ENCODE results near the gene COL1A1. TPM values are rescaled to one million over a fixed set of nuclear protein-coding genes. Genes with fewer than 3 reads are reported as not detected.

Gene COL1A1
- total and polyA plus RNA-seq, 4 donors, result 586 to 2,315 (median 1,292) TPM

GRCh38 chr17:50168319-50168718, 33.1 kb downstream of the COL1A1 start:
- Histone ChIP-seq H3K27ac (ENCODE audit: low read depth, low read length) (no peak overlapping the region), H3K36me3 (ENCODE audit: control insufficient read depth, insufficient read depth, low read length) (peaks cover 8% of the 10 kb centered on the region), H3K4me1 (ENCODE audit: control insufficient read depth, insufficient read depth, low read length) (peaks cover 10% of the 10 kb centered on the region), H3K27me3 (ENCODE audit: control insufficient read depth, insufficient read depth, low read length) (no peaks in the 10 kb centered on the region), H3K9me3 (ENCODE audit: control insufficient read depth, insufficient read depth, low read length) (no peaks in the 10 kb centered on the region), H3K4me3 (ENCODE audit: low read depth, low read length) (no peak overlapping the region)
- WGBS (ENCODE audit: insufficient coverage), result 76% methylated on average over 12 of the region's 13 CpGs
- no peak for DNase-seq (ENCODE audit: low read depth in 4 of 6, low spot score in 6 of 6)

- Histone ChIP-seq H3K36me3 (ENCODE audit: control insufficient read depth, insufficient read depth, low read length) (peaks cover 8% of the 10 kb centered on the region), H3K9me3 (ENCODE audit: control insufficient read depth, insufficient read depth, low read length) (no peaks in the 10 kb centered on the region), H3K4me3 (ENCODE audit: low read depth, low read length) (no peak overlapping the region), H3K27ac (ENCODE audit: low read depth, low read length) (no peak overlapping the region), H3K4me1 (ENCODE audit: control insufficient read depth, insufficient read depth, low read length) (peaks cover 8% of the 10 kb centered on the region), H3K27me3 (ENCODE audit: control insufficient read depth, insufficient read depth, low read length) (no peaks in the 10 kb centered on the region)
- no peak for DNase-seq (ENCODE audit: low read depth in 4 of 6, low spot score in 6 of 6)
- WGBS (ENCODE audit: insufficient coverage), result 79% methylated on average over 18 of the region's 19 CpGs
These were observed 34.1 kb downstream of the COL1A1 start for GRCh38 chr17:50167371-50167770.

- no peak overlapping the region for H3K4me3 ChIP-seq (ENCODE audit: low read depth, low read length)
- H3K27ac ChIP-seq (ENCODE audit: low read depth, low read length), result no peak overlapping the region
- no peak for DNase-seq (ENCODE audit: low read depth in 4 of 6, low spot score in 6 of 6)
- H3K9me3 ChIP-seq (ENCODE audit: control insufficient read depth, insufficient read depth, low read length), result no peaks in the 10 kb centered on the region
- 86% methylated on average over 1 of the region's 7 CpGs for WGBS (ENCODE audit: insufficient coverage)
- no peaks in the 10 kb centered on the region for H3K27me3 ChIP-seq (ENCODE audit: control insufficient read depth, insufficient read depth, low read length)
- peaks cover 3% of the 10 kb centered on the region for H3K36me3 ChIP-seq (ENCODE audit: control insufficient read depth, insufficient read depth, low read length)
- H3K4me1 ChIP-seq (ENCODE audit: control insufficient read depth, insufficient read depth, low read length), result peaks cover 13% of the 10 kb centered on the region
These were observed 34.8 kb downstream of the COL1A1 start for GRCh38 chr17:50166518-50167181.

GRCh38 chr17:50165867-50166517, 35.4 kb downstream of the COL1A1 start, which contains the start of gene SGCA:
TSS of gene SGCA (plus strand) at chr17:50166005. CDS start at chr17:50166041, 36 bp downstream.
- H3K4me1 ChIP-seq (ENCODE audit: control insufficient read depth, insufficient read depth, low read length), result peaks cover 16% of the 10 kb centered on the region
- H3K4me3 ChIP-seq (ENCODE audit: low read depth, low read length), result no peak within 1 kb of the TSS
- H3K9me3 ChIP-seq (ENCODE audit: control insufficient read depth, insufficient read depth, low read length), result no peaks in the 10 kb centered on the region
- H3K27ac ChIP-seq (ENCODE audit: low read depth, low read length), result no peak within 1 kb of the TSS
- no peaks in the 10 kb centered on the region for H3K36me3 ChIP-seq (ENCODE audit: control insufficient read depth, insufficient read depth, low read length)
- WGBS (ENCODE audit: insufficient coverage), result 49% methylated on average over 9 of the region's 15 CpGs
- no peak for DNase-seq (ENCODE audit: low read depth in 4 of 6, low spot score in 6 of 6)
- H3K27me3 ChIP-seq (ENCODE audit: control insufficient read depth, insufficient read depth, low read length), result no peaks in the 10 kb centered on the region

GRCh38 chr17:50165466-50165865, 36.0 kb downstream of the COL1A1 start:
- H3K27me3 ChIP-seq (ENCODE audit: control insufficient read depth, insufficient read depth, low read length), result no peaks in the 10 kb centered on the region
- H3K9me3 ChIP-seq (ENCODE audit: control insufficient read depth, insufficient read depth, low read length), result no peaks in the 10 kb centered on the region
- H3K36me3 ChIP-seq (ENCODE audit: control insufficient read depth, insufficient read depth, low read length), result no peaks in the 10 kb centered on the region
- no peak for DNase-seq (ENCODE audit: low read depth in 4 of 6, low spot score in 6 of 6)
- H3K27ac ChIP-seq (ENCODE audit: low read depth, low read length), result no peak overlapping the region
- H3K4me1 ChIP-seq (ENCODE audit: control insufficient read depth, insufficient read depth, low read length), result peaks cover 21% of the 10 kb centered on the region
- 75% methylated on average over 3 of the region's 3 CpGs for WGBS (ENCODE audit: insufficient coverage)
- H3K4me3 ChIP-seq (ENCODE audit: low read depth, low read length), result no peak overlapping the region

- no peak for DNase-seq (ENCODE audit: low read depth in 4 of 6, low spot score in 6 of 6)
- H3K4me1 ChIP-seq (ENCODE audit: control insufficient read depth, insufficient read depth, low read length), result peaks cover 21% of the 10 kb centered on the region
- no peaks in the 10 kb centered on the region for H3K9me3 ChIP-seq (ENCODE audit: control insufficient read depth, insufficient read depth, low read length)
- 90% methylated on average over 7 of the region's 9 CpGs for WGBS (ENCODE audit: insufficient coverage)
- H3K27me3 ChIP-seq (ENCODE audit: control insufficient read depth, insufficient read depth, low read length), result no peaks in the 10 kb centered on the region
- H3K36me3 ChIP-seq (ENCODE audit: control insufficient read depth, insufficient read depth, low read length), result no peaks in the 10 kb centered on the region
- H3K27ac ChIP-seq (ENCODE audit: low read depth, low read length), result no peak overlapping the region
- H3K4me3 ChIP-seq (ENCODE audit: low read depth, low read length), result no peak overlapping the region
These were observed 36.4 kb downstream of the COL1A1 start for GRCh38 chr17:50165066-50165465.

- no peaks in the 10 kb centered on the region for H3K9me3 ChIP-seq (ENCODE audit: control insufficient read depth, insufficient read depth, low read length)
- DNase-seq (ENCODE audit: low read depth in 4 of 6, low spot score in 6 of 6), result no peak
- no peak overlapping the region for H3K4me3 ChIP-seq (ENCODE audit: low read depth, low read length)
- no peak overlapping the region for H3K27ac ChIP-seq (ENCODE audit: low read depth, low read length)
- peaks cover 21% of the 10 kb centered on the region for H3K4me1 ChIP-seq (ENCODE audit: control insufficient read depth, insufficient read depth, low read length)
- no peaks in the 10 kb centered on the region for H3K36me3 ChIP-seq (ENCODE audit: control insufficient read depth, insufficient read depth, low read length)
- 100% methylated on average over 2 of the region's 2 CpGs for WGBS (ENCODE audit: insufficient coverage)
- H3K27me3 ChIP-seq (ENCODE audit: control insufficient read depth, insufficient read depth, low read length), result no peaks in the 10 kb centered on the region
These were observed 36.8 kb downstream of the COL1A1 start for GRCh38 chr17:50164697-50164988.

GRCh38 chr17:50163843-50164696, 37.4 kb downstream of the COL1A1 start:
- H3K4me3 ChIP-seq (ENCODE audit: low read depth, low read length), result no peak overlapping the region
- H3K27ac ChIP-seq (ENCODE audit: low read depth, low read length), result no peak overlapping the region
- peaks cover 17% of the 10 kb centered on the region for H3K4me1 ChIP-seq (ENCODE audit: control insufficient read depth, insufficient read depth, low read length)
- H3K9me3 ChIP-seq (ENCODE audit: control insufficient read depth, insufficient read depth, low read length), result no peaks in the 10 kb centered on the region
- H3K36me3 ChIP-seq (ENCODE audit: control insufficient read depth, insufficient read depth, low read length), result no peaks in the 10 kb centered on the region
- DNase-seq (ENCODE audit: low read depth in 4 of 6, low spot score in 6 of 6), result no peak
- no peaks in the 10 kb centered on the region for H3K27me3 ChIP-seq (ENCODE audit: control insufficient read depth, insufficient read depth, low read length)
- 89% methylated on average over 8 of the region's 11 CpGs for WGBS (ENCODE audit: insufficient coverage)

GRCh38 chr17:50162466-50163254, 38.8 kb downstream of the COL1A1 start:
- Histone ChIP-seq H3K9me3 (ENCODE audit: control insufficient read depth, insufficient read depth, low read length) (no peaks in the 10 kb centered on the region), H3K27ac (ENCODE audit: low read depth, low read length) (no peak overlapping the region), H3K4me3 (ENCODE audit: low read depth, low read length) (no peak overlapping the region), H3K4me1 (ENCODE audit: control insufficient read depth, insufficient read depth, low read length) (peaks cover 13% of the 10 kb centered on the region), H3K27me3 (ENCODE audit: control insufficient read depth, insufficient read depth, low read length) (no peaks in the 10 kb centered on the region), H3K36me3 (ENCODE audit: control insufficient read depth, insufficient read depth, low read length) (no peaks in the 10 kb centered on the region)
- no peak for DNase-seq (ENCODE audit: low read depth in 4 of 6, low spot score in 6 of 6)
- 94% methylated on average over 3 of the region's 8 CpGs for whole genome bisulfite sequencing (ENCODE audit: insufficient coverage)
